Keratinocyte (primary cell): ENCODE results near the gene RAB3IL1.

Experiments used
- EZH2 ChIP-seq: IDR thresholded peaks from one replicate; pipeline ENCODE4 v1.6.1; 2012; ENCODE audit warnings: inconsistent platforms, mild to moderate bottlenecking, low read length, moderate library complexity
- TF ChIP-seq, protein P1 (sequence below), 3 experiments: IDR thresholded peaks in 1 of 3; conservative IDR thresholded peaks in 1 of 3; optimal IDR thresholded peaks in 1 of 3; 2 replicates in 2 of 3; 3 replicates in 1 of 3; pipeline versions ENCODE3 to v1.5.1; 2011; ENCODE audit warnings: low read length in 3 of 3, mild to moderate bottlenecking in 3 of 3, moderate library complexity in 2 of 3, control low read depth in 1 of 3, inconsistent platforms in 1 of 3; ENCODE audit not compliant: insufficient read depth in 2 of 3; ENCODE audit errors: extremely low read depth in 1 of 3

- TF ChIP-seq, protein P1, sequence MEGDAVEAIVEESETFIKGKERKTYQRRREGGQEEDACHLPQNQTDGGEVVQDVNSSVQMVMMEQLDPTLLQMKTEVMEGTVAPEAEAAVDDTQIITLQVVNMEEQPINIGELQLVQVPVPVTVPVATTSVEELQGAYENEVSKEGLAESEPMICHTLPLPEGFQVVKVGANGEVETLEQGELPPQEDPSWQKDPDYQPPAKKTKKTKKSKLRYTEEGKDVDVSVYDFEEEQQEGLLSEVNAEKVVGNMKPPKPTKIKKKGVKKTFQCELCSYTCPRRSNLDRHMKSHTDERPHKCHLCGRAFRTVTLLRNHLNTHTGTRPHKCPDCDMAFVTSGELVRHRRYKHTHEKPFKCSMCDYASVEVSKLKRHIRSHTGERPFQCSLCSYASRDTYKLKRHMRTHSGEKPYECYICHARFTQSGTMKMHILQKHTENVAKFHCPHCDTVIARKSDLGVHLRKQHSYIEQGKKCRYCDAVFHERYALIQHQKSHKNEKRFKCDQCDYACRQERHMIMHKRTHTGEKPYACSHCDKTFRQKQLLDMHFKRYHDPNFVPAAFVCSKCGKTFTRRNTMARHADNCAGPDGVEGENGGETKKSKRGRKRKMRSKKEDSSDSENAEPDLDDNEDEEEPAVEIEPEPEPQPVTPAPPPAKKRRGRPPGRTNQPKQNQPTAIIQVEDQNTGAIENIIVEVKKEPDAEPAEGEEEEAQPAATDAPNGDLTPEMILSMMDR (optimal IDR thresholded peaks at IDR 0.05 in 1 of 3, IDR thresholded peaks at IDR 0.05 in 1 of 3, conservative IDR thresholded peaks at IDR 0.05 in 1 of 3; ENCODE audit: extremely low read depth in 1 of 3, insufficient read depth in 2 of 3, low read length in 3 of 3) = no peak
- no peak for TF ChIP-seq EZH2
Observed at GRCh38 chr11:61964058-61964665, 46.8 kb upstream of the RAB3IL1 start.
